ENCODE measurements around the gene ZNF32.

- no peak for TF ChIP-seq POLR2A (IDR thresholded peaks at IDR 0.05; ENCODE audit: low read depth)
- no peak for TF ChIP-seq CTCF (IDR thresholded peaks at IDR 0.05)
- no peak for TF ChIP-seq POLR2AphosphoS5 (IDR thresholded peaks at IDR 0.05)
- TF ChIP-seq EP300 (IDR thresholded peaks at IDR 0.05): no peak
Measured at GRCh38 chr10:43688348-43688892, 39.7 kb upstream of the ZNF32 start.
